K562 (cell line): ENCODE measurements around the gene NT5DC2. TPM values are rescaled to one million over a fixed set of nuclear protein-coding genes. Genes with fewer than 3 reads are reported as not detected.

ENCODE experiments used
- ATAC-seq: fragments of 200-7000 bp; cut with Tn5 transposase; 3 replicates; pipeline ENCODE4 v1.9.1; 2020; ENCODE audit warnings: moderate library complexity
- BruUV-seq: library from RNA; stranded (reverse); fragments of 400-500 nt; replicated peaks from 2 replicates; lab custom pipeline; 2021; lab: Mats Ljungman, UMichigan
- CTCF ChIA-PET: fragments of 300-600 bp; formaldehyde crosslinking; extraction: SDS; loops from one replicate; lab custom pipeline; 2021; ENCODE audit warnings: low intra/inter-chr PET ratio; lab: Yijun Ruan, JAX
- POLR2A ChIA-PET: fragments of 300-600, 350-650 bp; sonication (Branson Sonifier 250); formaldehyde crosslinking; extraction: SDS; loops from one replicate; lab custom pipeline; 2021; ENCODE audit warnings: antibody characterized with exemption, inconsistent platforms; lab: Yijun Ruan, JAX
- DNase-seq, 4 experiments: peaks; one replicate each; pipeline versions ENCODE4 v3.0.0 to v3.0.0-alpha.2; 2011 to 2018; ENCODE audit warnings: low spot score in 3 of 4, mixed read lengths in 3 of 4; ENCODE audit errors: extremely low read depth in 1 of 4
- FAIRE-seq: peaks from 2 replicates; lab custom pipeline; 2011; peaks lifted over from hg19 to GRCh38; lab: Jason Lieb, UNC
- H2AFZ ChIP-seq: 2 replicates; pipeline ENCODE4 v1.6.0; 2011; ENCODE audit warnings: low read depth, low read length, control low read depth, inconsistent platforms
- H3K27ac ChIP-seq: fragments of 200-600 bp; 3 replicates; pipeline ENCODE4 v1.8.0; 2011; ENCODE audit warnings: low read depth, mild to moderate bottlenecking, control low read depth, inconsistent platforms, low read length, moderate library complexity, mixed read lengths; ENCODE audit errors: extremely low read depth
- H3K27me3 ChIP-seq, 2 experiments: fragments of 300-600 bp in 1 of 2; 2 replicates in 1 of 2; 3 replicates in 1 of 2; pipeline versions ENCODE4 v1.6.0 to v1.8.0; 2011; ENCODE audit warnings: inconsistent platforms in 2 of 2, low read length in 2 of 2, mild to moderate bottlenecking in 1 of 2, mixed read lengths in 1 of 2, moderate library complexity in 1 of 2; ENCODE audit not compliant: control insufficient read depth in 2 of 2, insufficient read depth in 2 of 2
- H3K36me3 ChIP-seq: fragments of 300-600 bp; 3 replicates; pipeline ENCODE4 v1.8.0; 2011; ENCODE audit warnings: mild to moderate bottlenecking, low read length, inconsistent platforms; ENCODE audit not compliant: control insufficient read depth, insufficient read depth
- H3K4me1 ChIP-seq, 2 experiments: fragments of 200-600 bp in 1 of 2; replicated peaks in 1 of 2; 2 replicates in 1 of 2; 3 replicates in 1 of 2; pipeline versions ENCODE4 v1.5.1 to v1.8.0; 2011; ENCODE audit warnings: inconsistent platforms in 2 of 2, low read length in 2 of 2, mild to moderate bottlenecking in 1 of 2, mixed read lengths in 1 of 2, moderate library complexity in 1 of 2; ENCODE audit not compliant: control insufficient read depth in 2 of 2, insufficient read depth in 2 of 2
- H3K4me2 ChIP-seq: 2 replicates; pipeline ENCODE4 v1.6.1; 2011; ENCODE audit warnings: low read length, control low read depth, inconsistent platforms, mixed read lengths; ENCODE audit not compliant: insufficient read depth
- H3K4me3 ChIP-seq: fragments of 200-600 bp; sonication (generic), shearing (Covaris generic); 2 replicates; pipeline ENCODE4 v1.5.1; 2016; ENCODE audit warnings: control low read depth, inconsistent platforms
- H3K79me2 ChIP-seq: fragments of 200-600 bp; 3 replicates; pipeline ENCODE4 v1.8.0; 2011; ENCODE audit warnings: low read length, inconsistent platforms; ENCODE audit not compliant: control insufficient read depth, insufficient read depth
- H3K9ac ChIP-seq, 2 experiments: 2 replicates each; pipeline versions ENCODE4 v1.6.0 to v1.6.1; 2011; ENCODE audit warnings: low read depth in 2 of 2, low read length in 2 of 2, control low read depth in 1 of 2, inconsistent platforms in 1 of 2, mild to moderate bottlenecking in 1 of 2, mixed read lengths in 1 of 2; ENCODE audit not compliant: insufficient read depth in 1 of 2
- H3K9me1 ChIP-seq: one replicate; pipeline ENCODE4 v1.6.0; 2011; ENCODE audit warnings: inconsistent platforms, mild to moderate bottlenecking, low read length, moderate library complexity; ENCODE audit not compliant: control insufficient read depth, insufficient read depth
- H3K9me3 ChIP-seq: replicated peaks from 2 replicates; pipeline ENCODE4 v1.5.1; 2011; ENCODE audit warnings: low read depth, low read length, inconsistent platforms; ENCODE audit not compliant: control insufficient read depth, insufficient read depth
- H4K20me1 ChIP-seq: replicated peaks from 2 replicates; pipeline ENCODE4 v1.6.1; 2011; ENCODE audit warnings: low read length, inconsistent platforms, mixed read lengths; ENCODE audit not compliant: control insufficient read depth, insufficient read depth
- CTCF ChIP-seq, 3 experiments: IDR thresholded peaks in 2 of 3; conservative IDR thresholded peaks in 1 of 3; 2 replicates each; pipeline ENCODE4 v1.5.1; 2011 to 2012; ENCODE audit warnings: low read length in 3 of 3, mild to moderate bottlenecking in 3 of 3, control low read depth in 2 of 3, improper control_type of control experiment in 1 of 3, inconsistent platforms in 1 of 3, low read depth in 1 of 3, mixed read lengths in 1 of 3, moderate library complexity in 1 of 3; ENCODE audit not compliant: insufficient read depth in 2 of 3
- DNMT1 ChIP-seq: fragments of 450-650 bp; IDR thresholded peaks from 2 replicates; pipeline ENCODE4 v1.6.1; 2016; ENCODE audit warnings: antibody characterized with exemption, mild to moderate bottlenecking
- GABPB2 ChIP-seq: fragments of 250-450 bp; sonication (Bioruptor Pico); conservative IDR thresholded peaks from 2 replicates; pipeline ENCODE4 v1.5.1; 2021; ENCODE audit warnings: mild to moderate bottlenecking
- MCM5 ChIP-seq: fragments of 450-650 bp; IDR thresholded peaks from 2 replicates; pipeline ENCODE4 v1.6.1; 2016; ENCODE audit warnings: low read depth
- POLR2G ChIP-seq: fragments of 200-400 bp; formaldehyde crosslinking; IDR thresholded peaks from 2 replicates; pipeline ENCODE4 v1.6.1; 2017; ENCODE audit warnings: low read depth, mild to moderate bottlenecking, antibody characterized with exemption, low read length, moderate library complexity
- RAD21 ChIP-seq, 2 experiments: fragments of 250-450 bp in 1 of 2; fragments of 450-650 bp in 1 of 2; sonication (Bioruptor Pico) in 1 of 2; formaldehyde crosslinking in 1 of 2; IDR thresholded peaks in 1 of 2; conservative IDR thresholded peaks in 1 of 2; 2 replicates each; pipeline versions ENCODE4 v1.4.0 to v1.8.0; 2020 to 2022; ENCODE audit warnings: mild to moderate bottlenecking in 2 of 2, moderate library complexity in 1 of 2
- TEAD2 ChIP-seq: fragments of 450-650 bp; IDR thresholded peaks from 2 replicates; pipeline ENCODE4 v1.6.1; 2016; ENCODE audit warnings: missing genetic modification characterization, control low read depth, missing compliant biosample characterization
- XRCC5 ChIP-seq: fragments of 200-400 bp; formaldehyde crosslinking; IDR thresholded peaks from 2 replicates; pipeline ENCODE4 v1.6.1; 2017; ENCODE audit warnings: low read depth, mild to moderate bottlenecking, low read length
- ZFX ChIP-seq: sonication (generic); formaldehyde crosslinking; IDR thresholded peaks from 2 replicates; pipeline ENCODE4 v1.8.0; 2022; ENCODE audit warnings: mild to moderate bottlenecking, missing genetic modification reagents, moderate library complexity
- ZNF280B ChIP-seq: fragments of 250-450 bp; sonication (Bioruptor Pico); IDR thresholded peaks from 2 replicates; pipeline ENCODE4 v1.5.1; 2021; ENCODE audit warnings: mild to moderate bottlenecking
- WGBS: fragments of 100-300 bp; shearing (Covaris generic); methylation state at CpG from one replicate; pipeline ENCODE4 v1.1.6; 2016; ENCODE audit warnings: low coverage, mixed read lengths; ENCODE audit not compliant: insufficient coverage; ENCODE audit errors: missing lambda C conversion rate; 5-methylcytosine and 5-hydroxymethylcytosine counted together
- in situ Hi-C: fragments of 300-500 bp; cut with MboI; formaldehyde crosslinking; loops from 4 replicates; pipeline ENCODE4 v1.15.0; 2018; ENCODE audit warnings: inconsistent platforms, mixed read lengths
- intact Hi-C: fragments of 100-400 bp; cut with micrococcal nuclease; formaldehyde crosslinking; loops from 2 replicates; pipeline ENCODE4 v1.14.2; 2022
- polyA plus RNA-seq, 8 experiments: library from polyadenylated mRNA; depleted of rRNA in 4 of 8; stranded (reverse) in 5 of 8; unstranded in 3 of 8; fragments of >200 nt; fragmentation: Nextera tagmentation in 2 of 8; fragmentation: Illumina TruSeq in 1 of 8; extraction: Ambion mirVana in 2 of 8; extraction: Trizol in 1 of 8; gene quantifications; 2 replicates each; pipeline versions ENCODE4 v1.2.1 to v1.2.3, GENCODE V29; 2011 to 2014; ENCODE audit warnings: inconsistent platforms in 1 of 8, missing spikeins in 1 of 8
- total RNA-seq, 7 experiments: library from RNA; depleted of rRNA in 6 of 7; stranded (reverse); fragments of >200 nt in 6 of 7; fragmentation: Illumina TruSeq in 2 of 7; extraction: Trizol in 2 of 7; gene quantifications; 2 replicates each; pipeline versions ENCODE4 v1.2.1 to v1.2.3, GENCODE V29; 2011 to 2021; ENCODE audit warnings: low replicate concordance in 1 of 7

The NT5DC2 gene
- total and polyA plus RNA-seq, 9 of the 15 experiments (the other 6 are each of a cell fraction or from before 2014, with no cell fraction given), result 25.6 to 168 (median 122) TPM

- Histone ChIP-seq H3K9ac (0 out of 4 replicates have a peak overlapping the region, but pooled peaks of 1 of the 2 experiments have one; percentile 52), H3K4me2 (no peak overlapping the region), H3K79me2 (no peaks in the 10 kb centered on the region), H3K4me1 (peaks cover 0 to 13% of the 10 kb centered on the region in 2 experiments; a peak in 2 of 5 replicates), H3K4me3 (no peak overlapping the region), H3K27me3 (no peaks in the 10 kb centered on the region), H3K36me3 (peaks cover 65% of the 10 kb centered on the region; the same call in 2 of the 3 replicates), H4K20me1 (no peaks in the 10 kb centered on the region), H2AFZ (no peak overlapping the region), H3K27ac (no peak overlapping the region), H3K9me3 (no peaks in the 10 kb centered on the region), H3K9me1 (no peaks in the 10 kb centered on the region)
- intact Hi-C loops (loop anchor here (2.0 to 5.0 kb wide), 2 partner anchors 52 to 199 kb away; no protein-coding TSS in a partner anchor), in situ Hi-C loops (no loop called here)
- WGBS, result 84% methylated on average over 12 of the region's 14 CpGs
- FAIRE-seq (no peak), DNase-seq (no peak), ATAC-seq (no peak)
- TF ChIP-seq MCM5 (no peak), DNMT1 (no peak), POLR2G (peak; percentile 65)
- no TSS peak for BruUV-seq
- POLR2A ChIA-PET, result interaction anchor here (1.1 kb wide), 1 partner anchor 41 kb away, joined by 3 read pairs; no protein-coding TSS in a partner anchor
- CTCF ChIA-PET, result no interaction called here
These were observed 50.6 kb downstream of the NT5DC2 start for GRCh38 chr3:52483081-52483480.

- Histone ChIP-seq H4K20me1 (no peaks in the 10 kb centered on the region), H3K4me3 (no peak overlapping the region), H3K4me1 (peaks cover 0 to 10% of the 10 kb centered on the region in 2 experiments; a peak in 2 of 5 replicates), H3K27me3 (no peaks in the 10 kb centered on the region), H3K9ac (peak overlapping the region in 1 of 2 experiments; percentile 45; a peak in 1 of 4 replicates), H3K9me3 (no peaks in the 10 kb centered on the region), H3K4me2 (no peak overlapping the region), H2AFZ (no peak overlapping the region), H3K9me1 (no peaks in the 10 kb centered on the region), H3K79me2 (no peaks in the 10 kb centered on the region), H3K36me3 (peaks cover 70% of the 10 kb centered on the region; the same call in 2 of the 3 replicates), H3K27ac (no peak overlapping the region)
- ChIA-PET POLR2A (interaction anchor here (0.8 to 1.1 kb wide), 2 partner anchors 21 to 42 kb away, joined by 3 read pairs; no protein-coding TSS in a partner anchor), CTCF (interaction anchor here (0.6 kb wide), 1 partner anchor 200 kb away, joined by 6 read pairs; no protein-coding TSS in a partner anchor)
- intact Hi-C loops (loop anchor here (2.0 to 5.0 kb wide), 2 partner anchors 53 to 200 kb away; no protein-coding TSS in a partner anchor), in situ Hi-C loops (no loop called here)
- no peak for FAIRE-seq
- WGBS, result 81% methylated on average over 11 of the region's 23 CpGs
- no TSS peak for BruUV-seq
- DNase-seq, result peak; percentile 60 to 74 (median 65)
- ATAC-seq, result peak; percentile 88
- TF ChIP-seq RAD21 (CRISPR knock-in tag; conservative IDR thresholded peaks at IDR 0.05 in 1 of 2, IDR thresholded peaks at IDR 0.05 in 1 of 2) (peak in 1 of 2 experiments; percentile 33; a peak in 1 of 4 replicates), ZFX (no peak), ZNF280B (CRISPR knock-in tag) (no peak), XRCC5 (no peak), GABPB2 (CRISPR knock-in tag) (no peak), TEAD2 (tag) (no peak), CTCF (IDR thresholded peaks at IDR 0.05 in 2 of 3, conservative IDR thresholded peaks at IDR 0.05 in 1 of 3; ENCODE audit: insufficient read depth in 2 of 3, low read depth in 1 of 3, low read length in 3 of 3) (peak; percentile 62 to 82 (median 64))
These were observed 51.7 kb downstream of the NT5DC2 start for GRCh38 chr3:52481819-52482521.
